Smooth muscle cell (in vitro differentiated cells): ENCODE data around the gene SLC25A26. TPM values are rescaled to one million over a fixed set of nuclear protein-coding genes. Genes with fewer than 3 reads are reported as not detected.

ENCODE experiments used
- DNase-seq: peaks from one replicate; lab custom pipeline; 2025; ENCODE audit not compliant: unreplicated experiment; lab: John Stamatoyannopoulos, UW
- H2AFZ ChIP-seq: fragments of 200-600 bp; sonication (generic); 2 replicates; pipeline ENCODE4 v1.6.0; 2016; ENCODE audit warnings: antibody characterized with exemption, low read depth, mild to moderate bottlenecking
- H3F3A ChIP-seq: fragments of 200-600 bp; sonication (generic); 2 replicates; pipeline ENCODE4 v1.6.0; 2017; ENCODE audit warnings: antibody characterized with exemption, low read depth
- H3K27ac ChIP-seq: fragments of 200-600 bp; sonication (generic); 2 replicates; pipeline ENCODE4 v1.5.1; 2016; ENCODE audit warnings: low read depth, mild to moderate bottlenecking
- H3K27me3 ChIP-seq: fragments of 200-600 bp; sonication (generic); 2 replicates; pipeline ENCODE4 v1.6.1; 2016; ENCODE audit warnings: low read depth, mild to moderate bottlenecking
- H3K36me3 ChIP-seq: fragments of 200-600 bp; sonication (generic); 2 replicates; pipeline ENCODE4 v1.5.1; 2016; ENCODE audit warnings: low read depth
- H3K4me1 ChIP-seq: fragments of 200-600 bp; sonication (generic); 2 replicates; pipeline ENCODE4 v1.5.1; 2016; ENCODE audit warnings: low read depth
- H3K4me2 ChIP-seq: fragments of 200-600 bp; sonication (generic); 2 replicates; pipeline ENCODE4 v1.6.0; 2016; ENCODE audit warnings: mild to moderate bottlenecking
- H3K4me3 ChIP-seq: fragments of 200-600 bp; sonication (generic); 2 replicates; pipeline ENCODE4 v1.5.1; 2016; ENCODE audit warnings: mild to moderate bottlenecking
- H3K79me2 ChIP-seq: fragments of 200-600 bp; sonication (generic); 2 replicates; pipeline ENCODE4 v1.6.0; 2016; ENCODE audit warnings: low read depth, mild to moderate bottlenecking
- H3K9ac ChIP-seq: fragments of 200-600 bp; sonication (generic); 2 replicates; pipeline ENCODE4 v1.6.0; 2016; ENCODE audit warnings: low read depth
- H3K9me3 ChIP-seq: fragments of 200-600 bp; sonication (generic); replicated peaks from 2 replicates; pipeline ENCODE4 v1.5.1; 2016; ENCODE audit warnings: low read depth
- H4K20me1 ChIP-seq: fragments of 200-600 bp; sonication (generic); 2 replicates; pipeline ENCODE4 v1.6.0; 2016; ENCODE audit warnings: low read depth
- CTCF ChIP-seq: fragments of 200-600 bp; sonication (generic); IDR thresholded peaks from 2 replicates; pipeline ENCODE4 v1.5.1; 2017; ENCODE audit warnings: borderline replicate concordance, mild to moderate bottlenecking, antibody characterized with exemption; ENCODE audit not compliant: insufficient read depth, poor library complexity, severe bottlenecking
- WGBS: methylation state at CpG from one replicate; pipeline ENCODE4 v1.1.7; 2016; ENCODE audit warnings: low lambda C conversion rate; 5-methylcytosine and 5-hydroxymethylcytosine counted together
- polyA plus RNA-seq: library from polyadenylated mRNA; unstranded; fragments of >200 nt; fragmentation: Nextera tagmentation; extraction: Ambion mirVana; gene quantifications from 2 replicates; pipeline ENCODE4 v1.2.1, GENCODE V29; 2016
- total RNA-seq: library from RNA; depleted of rRNA; stranded (reverse); fragments of >200 nt; gene quantifications from 2 replicates; pipeline ENCODE4 v1.2.3, GENCODE V29; 2014

Gene SLC25A26
- total and polyA plus RNA-seq, 2 experiments from 2014 or later: 8.9 to 18.9 TPM

DNA sequence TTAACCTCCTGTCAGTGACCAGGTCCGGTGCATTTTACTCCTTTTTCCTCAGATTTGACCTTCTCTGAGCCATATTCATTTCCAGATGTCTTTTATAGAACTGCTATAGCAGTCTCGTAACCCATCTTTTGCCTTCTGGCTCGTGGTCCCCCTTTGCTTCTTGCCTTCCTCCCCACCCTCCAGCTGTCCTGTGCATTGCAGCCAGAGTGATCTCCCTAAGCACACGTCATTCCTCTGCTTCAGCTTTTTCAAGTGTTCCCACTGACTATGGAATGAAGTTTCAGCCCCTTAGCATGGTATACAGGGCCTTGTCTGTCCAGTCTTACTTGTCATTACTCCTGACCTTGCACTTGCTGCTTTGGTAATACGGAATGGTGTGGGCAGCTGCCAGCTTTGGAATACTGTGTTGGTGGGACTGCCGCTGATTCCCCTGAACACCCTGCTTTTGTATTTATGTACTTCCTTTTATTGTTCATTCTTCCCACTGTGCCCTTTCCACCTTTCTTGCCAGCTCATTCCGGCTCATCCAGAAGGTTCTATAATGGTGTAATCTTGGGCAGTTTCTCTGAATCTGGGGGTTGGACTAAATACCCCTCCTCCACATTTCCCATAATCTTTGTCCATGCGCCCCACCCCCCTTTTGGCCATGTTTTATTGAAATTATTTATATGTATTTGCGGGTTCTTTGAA lies 38.9 kb downstream of the SLC25A26 start:
- Histone ChIP-seq H3F3A (no peaks in the 10 kb centered on the region), H3K36me3 (no peaks in the 10 kb centered on the region), H3K4me1 (no peaks in the 10 kb centered on the region), H3K27me3 (no peaks in the 10 kb centered on the region), H3K4me2 (no peak overlapping the region), H3K9ac (no peak overlapping the region), H3K4me3 (no peak overlapping the region), H2AFZ (no peak overlapping the region), H3K27ac (no peak overlapping the region), H3K9me3 (no peaks in the 10 kb centered on the region), H4K20me1 (peaks cover 1% of the 10 kb centered on the region), H3K79me2 (no peaks in the 10 kb centered on the region)
- no peak for DNase-seq
- WGBS: 93% methylated on average over 9 of the region's 9 CpGs
- TF ChIP-seq CTCF: no peak

DNA sequence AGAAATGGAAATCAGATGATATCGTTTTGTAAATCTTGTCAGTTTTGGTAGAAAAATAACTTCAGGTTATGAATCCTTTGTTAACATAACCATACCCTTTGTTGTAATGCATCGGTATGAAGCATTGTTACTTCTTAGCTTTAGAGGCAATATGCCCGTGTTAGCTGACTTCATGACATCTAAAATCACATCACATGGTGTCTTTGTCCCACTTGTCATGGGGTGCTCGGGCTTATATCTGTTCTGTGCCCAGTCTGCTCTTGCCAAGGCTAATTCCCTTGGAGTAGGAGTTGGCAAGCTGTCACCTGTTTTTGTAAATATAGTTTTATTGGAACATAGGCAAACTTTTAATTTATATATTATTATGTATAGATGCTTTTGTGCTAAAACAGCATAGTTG lies 39.6 kb downstream of the SLC25A26 start:
- WGBS: 97% methylated on average over 4 of the region's 4 CpGs
- no peak overlapping the region for H2AFZ ChIP-seq
- H3K27me3 ChIP-seq: no peaks in the 10 kb centered on the region
- DNase-seq: no peak
- H3K9ac ChIP-seq: no peak overlapping the region
- H4K20me1 ChIP-seq: no peaks in the 10 kb centered on the region
- H3K9me3 ChIP-seq: no peaks in the 10 kb centered on the region
- no peak for TF ChIP-seq CTCF
- no peaks in the 10 kb centered on the region for H3F3A ChIP-seq
- H3K36me3 ChIP-seq: no peaks in the 10 kb centered on the region
- H3K27ac ChIP-seq: no peak overlapping the region
- H3K4me1 ChIP-seq: no peaks in the 10 kb centered on the region
- H3K79me2 ChIP-seq: no peaks in the 10 kb centered on the region
- no peak overlapping the region for H3K4me3 ChIP-seq
- H3K4me2 ChIP-seq: no peak overlapping the region

GRCh38 chr3:66261355-66261754 lies 40.6 kb downstream of the SLC25A26 start:
- H3K36me3 ChIP-seq: no peaks in the 10 kb centered on the region
- WGBS: 87% methylated on average over 4 of the region's 4 CpGs
- H3K9me3 ChIP-seq: no peaks in the 10 kb centered on the region
- H3F3A ChIP-seq: no peaks in the 10 kb centered on the region
- no peaks in the 10 kb centered on the region for H3K79me2 ChIP-seq
- H3K27ac ChIP-seq: no peak overlapping the region
- no peaks in the 10 kb centered on the region for H4K20me1 ChIP-seq
- H3K4me3 ChIP-seq: no peak overlapping the region
- H3K4me1 ChIP-seq: no peaks in the 10 kb centered on the region
- TF ChIP-seq CTCF: no peak
- H3K27me3 ChIP-seq: no peaks in the 10 kb centered on the region
- H3K9ac ChIP-seq: no peak overlapping the region
- no peak for DNase-seq
- H3K4me2 ChIP-seq: no peak overlapping the region
- H2AFZ ChIP-seq: no peak overlapping the region

DNA sequence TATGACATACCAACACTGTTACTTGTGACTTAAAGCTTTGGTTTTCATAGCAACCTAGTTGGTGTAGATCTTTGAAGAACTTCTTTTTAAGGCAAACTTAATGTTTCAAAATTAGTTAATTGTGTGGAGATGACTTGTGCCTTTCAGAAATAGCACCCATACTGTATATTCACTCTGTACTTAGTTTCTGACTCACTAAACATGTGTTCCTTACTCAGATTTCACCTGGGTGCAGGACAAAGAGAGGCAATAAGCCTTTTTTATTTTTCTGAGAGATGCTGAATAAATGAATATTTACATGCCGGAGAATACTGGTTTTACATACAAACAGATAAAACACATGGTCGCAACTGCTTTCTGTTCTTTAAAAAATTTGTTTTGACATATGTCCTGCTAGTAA lies 44.8 kb downstream of the SLC25A26 start:
- H3K4me1 ChIP-seq: no peaks in the 10 kb centered on the region
- H4K20me1 ChIP-seq: no peaks in the 10 kb centered on the region
- H3K79me2 ChIP-seq: no peaks in the 10 kb centered on the region
- H3K9me3 ChIP-seq: no peaks in the 10 kb centered on the region
- no peak for TF ChIP-seq CTCF
- no peaks in the 10 kb centered on the region for H3K36me3 ChIP-seq
- H3F3A ChIP-seq: no peaks in the 10 kb centered on the region
- no peaks in the 10 kb centered on the region for H3K27me3 ChIP-seq
- WGBS: 97% methylated on average over 2 of the region's 2 CpGs
- no peak overlapping the region for H3K27ac ChIP-seq
- H3K4me3 ChIP-seq: no peak overlapping the region
- DNase-seq: no peak
- no peak overlapping the region for H3K9ac ChIP-seq
- H2AFZ ChIP-seq: no peak overlapping the region
- H3K4me2 ChIP-seq: no peak overlapping the region
